ENCODE data around the gene TAF11L12.
"Not testable (repeated sequence)": the region's sequence is repeated elsewhere in the genome, so short reads cannot be mapped to it uniquely, and the experiment has no call there.

The TAF11L12 gene

GRCh38 chr5:17610092-17610491 is at the start of gene TAF11L12:
Gene TAF11L12 (plus strand): TSS chr5:17610392.
- not testable (repeated sequence) for DNase-seq (ENCODE audit: low read depth)

- DNase-seq (ENCODE audit: low read depth) = not testable (repeated sequence)
Measured at GRCh38 chr5:17585658-17586057, 24.5 kb upstream of the TAF11L12 start, which contains the start of gene TAF11L7. Gene TAF11L7 (minus strand): TSS chr5:17585758.

GRCh38 chr5:17590860-17591259 is 19.3 kb upstream of the TAF11L12 start, which contains the start of gene TAF11L8:
Gene TAF11L8 (minus strand): TSS chr5:17590960.
- DNase-seq (ENCODE audit: low read depth) = not testable (repeated sequence)

- not testable (repeated sequence) for DNase-seq (ENCODE audit: low read depth)
Measured at GRCh38 chr5:17594255-17594654, 15.9 kb upstream of the TAF11L12 start, which contains the start of gene TAF11L9. Gene TAF11L9 (minus strand): TSS chr5:17594394.

- DNase-seq (ENCODE audit: low read depth) = not testable (repeated sequence)
Measured at GRCh38 chr5:17597728-17598127, 12.5 kb upstream of the TAF11L12 start, which contains the start of gene TAF11L10. Gene TAF11L10 (minus strand): TSS chr5:17597828.

- DNase-seq (ENCODE audit: low read depth) = not testable (repeated sequence)
Measured at GRCh38 chr5:17603880-17604279, 6.3 kb upstream of the TAF11L12 start, which contains the start of gene TAF11L11. Gene TAF11L11 (plus strand): TSS chr5:17604183.

GRCh38 chr5:17604951-17605350 is 5.2 kb upstream of the TAF11L12 start:
- no peak for DNase-seq (ENCODE audit: low read depth)

- DNase-seq (ENCODE audit: low read depth) = not testable (repeated sequence)
Measured at GRCh38 chr5:17607461-17607860, 2.7 kb upstream of the TAF11L12 start.

- no peak for DNase-seq (ENCODE audit: low read depth)
Measured at GRCh38 chr5:17614872-17615605, 4.8 kb downstream of the TAF11L12 start.

- no peak for DNase-seq (ENCODE audit: low read depth)
Measured at GRCh38 chr5:17619354-17619753, 9.2 kb downstream of the TAF11L12 start.

GRCh38 chr5:17620627-17621026 is 10.4 kb downstream of the TAF11L12 start:
- no peak for DNase-seq (ENCODE audit: low read depth)

- no peak for DNase-seq (ENCODE audit: low read depth)
Measured at GRCh38 chr5:17625686-17626085, 15.5 kb downstream of the TAF11L12 start.

GRCh38 chr5:17631788-17632187 is 21.6 kb downstream of the TAF11L12 start, which contains the start of gene TAF11L13:
Gene TAF11L13 (plus strand): TSS chr5:17632088.
- DNase-seq (ENCODE audit: low read depth) = not testable (repeated sequence)

GRCh38 chr5:17634160-17634559 is 24.0 kb downstream of the TAF11L12 start, which contains the start of gene TAF11L14:
Gene TAF11L14 (plus strand): TSS chr5:17634460.
- DNase-seq (ENCODE audit: low read depth) = no peak

GRCh38 chr5:17649232-17649631 is 39.0 kb downstream of the TAF11L12 start:
- DNase-seq (ENCODE audit: low read depth) = not testable (repeated sequence)

GRCh38 chr5:17655201-17655759 is 45.1 kb downstream of the TAF11L12 start:
- DNase-seq (ENCODE audit: low read depth) = not testable (repeated sequence)

GRCh38 chr5:17655921-17656320 is 45.7 kb downstream of the TAF11L12 start:
- DNase-seq (ENCODE audit: low read depth) = no peak
